GM12874 (cell line): Measurements from ENCODE around the gene RBP5.

Experiments
- CTCF ChIP-seq: IDR thresholded peaks from 2 replicates; pipeline ENCODE4 v1.5.1; 2011; ENCODE audit warnings: low read depth, mild to moderate bottlenecking, control low read depth, low read length, moderate library complexity; ENCODE audit not compliant: insufficient read depth

Gene RBP5

GRCh38 chr12:7090222-7090998 is 38.3 kb downstream of the RBP5 start:
- no peak for TF ChIP-seq CTCF

GRCh38 chr12:7089196-7089871 is 39.4 kb downstream of the RBP5 start:
- TF ChIP-seq CTCF: no peak

- no peak for TF ChIP-seq CTCF
Measured at GRCh38 chr12:7083125-7083524, 45.6 kb downstream of the RBP5 start.

DNA sequence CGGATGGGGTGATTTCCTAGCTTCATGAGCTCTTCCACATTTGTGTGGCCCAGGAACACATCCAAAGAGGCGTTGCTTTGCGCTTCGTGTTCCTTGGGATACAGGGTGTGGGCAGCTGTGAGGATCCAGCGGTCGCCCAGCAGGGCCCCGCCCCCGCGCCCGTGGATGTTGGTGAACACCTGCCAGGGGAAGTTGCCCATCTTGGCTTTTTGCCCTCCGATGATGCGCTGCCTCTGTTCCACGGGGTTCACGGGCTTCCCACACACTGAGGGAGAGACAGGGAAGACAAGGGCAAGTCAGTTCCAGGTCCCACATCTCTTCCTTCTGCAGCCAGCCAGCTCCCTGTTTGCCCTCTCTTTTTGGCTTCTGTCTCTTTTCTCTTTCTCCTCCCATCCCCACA is 47.7 kb downstream of the RBP5 start:
- no peak for TF ChIP-seq CTCF

DNA sequence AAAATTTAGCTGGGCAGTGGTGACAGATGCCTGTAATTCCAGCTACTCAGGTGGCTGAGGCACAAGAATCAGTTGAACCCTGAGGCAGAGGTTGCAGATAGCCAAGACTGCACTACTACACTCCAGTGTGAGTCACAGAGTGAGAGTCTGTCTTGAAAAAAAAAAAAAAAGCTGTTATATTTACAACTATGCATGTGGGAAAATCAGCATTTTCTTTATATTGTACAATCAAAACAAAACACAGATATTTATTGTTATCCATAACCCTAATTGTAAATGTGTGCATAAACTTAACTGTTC is 48.9 kb downstream of the RBP5 start:
- TF ChIP-seq CTCF: no peak

DNA sequence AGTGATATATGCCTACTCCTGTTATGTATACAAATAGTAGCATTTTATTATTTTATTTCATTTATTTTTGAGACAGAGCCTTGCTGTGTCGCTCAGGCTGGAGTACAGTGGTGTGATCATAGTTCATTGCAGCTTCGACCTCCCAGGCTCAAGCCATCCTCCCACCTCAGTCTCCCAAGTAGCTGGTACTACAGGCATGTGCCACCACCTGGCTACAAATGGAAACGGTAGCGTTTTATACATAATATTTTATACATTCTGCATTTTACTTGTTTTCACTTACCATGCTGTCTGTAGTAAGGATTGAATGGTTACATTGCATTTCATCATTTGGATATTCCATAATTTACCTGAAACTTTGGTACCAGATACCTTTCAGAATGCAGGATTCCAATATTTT is 50.5 kb downstream of the RBP5 start:
- no peak for TF ChIP-seq CTCF

- no peak for TF ChIP-seq CTCF
Measured at GRCh38 chr12:7076493-7076892, 52.2 kb downstream of the RBP5 start.
